ENCODE results near the gene ABHD6. TPM values are rescaled to one million over a fixed set of nuclear protein-coding genes. Genes with fewer than 3 reads are reported as not detected.
A peak's percentile ranks its signal among the peaks of the same experiment; 100 is the strongest.

ABHD6 gene
- total and polyA plus RNA-seq, 9 of the 15 experiments (the other 6 are each of a cell fraction or from before 2014, with no cell fraction given) = 0.53 to 3.6 (median 2.5) TPM

DNA sequence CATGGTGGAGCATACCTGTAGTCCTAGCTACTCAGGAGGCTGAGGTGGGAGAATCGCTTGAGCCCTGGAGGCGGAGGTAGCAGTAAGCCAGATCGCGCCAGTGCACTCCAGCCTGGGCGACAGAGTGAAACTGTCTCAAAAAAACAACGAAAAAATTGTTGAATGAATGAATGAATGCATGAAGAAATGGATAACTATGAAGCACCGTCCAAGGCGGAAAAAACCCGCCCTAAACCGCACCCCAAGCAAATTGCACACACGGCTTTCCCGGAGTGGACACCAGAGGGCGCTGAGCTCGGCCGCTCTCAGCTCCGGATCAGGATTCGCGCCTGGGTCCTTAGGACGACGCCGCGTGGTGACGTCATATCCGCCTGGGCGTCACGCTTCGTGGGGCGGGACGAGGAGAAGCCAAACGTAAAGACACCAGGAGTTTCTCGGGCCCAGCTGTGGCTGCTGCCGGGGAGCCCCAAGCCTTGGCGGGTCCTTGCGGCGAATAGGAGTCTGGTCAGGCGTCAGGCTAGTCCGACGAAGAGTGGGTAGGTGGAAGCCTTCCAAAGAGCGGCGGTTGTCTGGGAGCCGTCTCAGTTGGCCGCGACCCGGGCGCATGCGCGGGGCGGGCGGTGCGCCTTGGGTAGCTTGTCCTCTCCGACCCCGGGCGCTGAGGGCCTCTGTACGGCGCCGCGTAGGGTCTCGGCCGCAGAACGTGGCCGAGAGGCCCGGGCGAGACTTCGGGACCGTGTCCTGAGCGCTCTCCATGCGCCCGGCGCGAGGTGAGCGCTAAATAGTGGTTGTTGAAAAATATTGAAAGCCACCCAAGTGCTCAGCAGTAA is 68.5 kb downstream of the ABHD6 start, which contains the start of the genes HTD2 and RPP14 (continued):
- TF ChIP-seq, protein P1, sequence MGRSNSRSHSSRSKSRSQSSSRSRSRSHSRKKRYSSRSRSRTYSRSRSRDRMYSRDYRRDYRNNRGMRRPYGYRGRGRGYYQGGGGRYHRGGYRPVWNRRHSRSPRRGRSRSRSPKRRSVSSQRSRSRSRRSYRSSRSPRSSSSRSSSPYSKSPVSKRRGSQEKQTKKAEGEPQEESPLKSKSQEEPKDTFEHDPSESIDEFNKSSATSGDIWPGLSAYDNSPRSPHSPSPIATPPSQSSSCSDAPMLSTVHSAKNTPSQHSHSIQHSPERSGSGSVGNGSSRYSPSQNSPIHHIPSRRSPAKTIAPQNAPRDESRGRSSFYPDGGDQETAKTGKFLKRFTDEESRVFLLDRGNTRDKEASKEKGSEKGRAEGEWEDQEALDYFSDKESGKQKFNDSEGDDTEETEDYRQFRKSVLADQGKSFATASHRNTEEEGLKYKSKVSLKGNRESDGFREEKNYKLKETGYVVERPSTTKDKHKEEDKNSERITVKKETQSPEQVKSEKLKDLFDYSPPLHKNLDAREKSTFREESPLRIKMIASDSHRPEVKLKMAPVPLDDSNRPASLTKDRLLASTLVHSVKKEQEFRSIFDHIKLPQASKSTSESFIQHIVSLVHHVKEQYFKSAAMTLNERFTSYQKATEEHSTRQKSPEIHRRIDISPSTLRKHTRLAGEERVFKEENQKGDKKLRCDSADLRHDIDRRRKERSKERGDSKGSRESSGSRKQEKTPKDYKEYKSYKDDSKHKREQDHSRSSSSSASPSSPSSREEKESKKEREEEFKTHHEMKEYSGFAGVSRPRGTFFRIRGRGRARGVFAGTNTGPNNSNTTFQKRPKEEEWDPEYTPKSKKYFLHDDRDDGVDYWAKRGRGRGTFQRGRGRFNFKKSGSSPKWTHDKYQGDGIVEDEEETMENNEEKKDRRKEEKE (IDR thresholded peaks at IDR 0.05; ENCODE audit: borderline replicate concordance in 1 of 2, control insufficient read depth in 1 of 2, low read depth in 2 of 2, low read length in 1 of 2) = no peak
- TF ChIP-seq ELF2 (CRISPR knock-in tag; IDR thresholded peaks at IDR 0.05) (no peak), DMBX1 (CRISPR knock-in tag; IDR thresholded peaks at IDR 0.05; ENCODE audit: borderline replicate concordance) (no peak), BDP1 (IDR thresholded peaks at IDR 0.05; ENCODE audit: insufficient read depth, insufficient read length) (no peak), JUND (IDR thresholded peaks at IDR 0.05; ENCODE audit: borderline replicate concordance, low read depth, low read length) (peak; percentile 97), JUND (tag; IDR thresholded peaks at IDR 0.05; ENCODE audit: borderline replicate concordance, low read depth, low read length) (peak; percentile 90; the same call in 2 of the 3 replicates), TEAD4 (IDR thresholded peaks at IDR 0.05; ENCODE audit: low read length) (peak; percentile 10; the same call in 1 of the 2 replicates), TEAD4 (CRISPR knock-in tag; IDR thresholded peaks at IDR 0.05; ENCODE audit: borderline replicate concordance) (no peak), BRD9 (IDR thresholded peaks at IDR 0.05; ENCODE audit: low read depth, partially characterized antibody) (no peak), ZFPM2 (CRISPR knock-in tag; IDR thresholded peaks at IDR 0.05) (no peak), SMARCA5 (IDR thresholded peaks at IDR 0.05) (no peak), RBM25 (IDR thresholded peaks at IDR 0.05; ENCODE audit: low read depth, low read length, severe bottlenecking) (no peak), PTRF (tag; IDR thresholded peaks at IDR 0.05) (no peak), ARHGAP35 (IDR thresholded peaks at IDR 0.05; ENCODE audit: partially characterized antibody) (no peak), MCM5 (IDR thresholded peaks at IDR 0.05; ENCODE audit: low read depth) (no peak), RBM15 (IDR thresholded peaks at IDR 0.05; ENCODE audit: insufficient read depth, low read length) (no peak), RFX5 (IDR thresholded peaks at IDR 0.05; ENCODE audit: low read depth, low read length) (no peak), MTA3 (IDR thresholded peaks at IDR 0.05; ENCODE audit: borderline replicate concordance) (peak; percentile 69; the same call in 1 of the 2 replicates), NFXL1 (CRISPR knock-in tag; IDR thresholded peaks at IDR 0.05) (no peak), HMG20A (CRISPR knock-in tag; conservative IDR thresholded peaks at IDR 0.05) (no peak)
- TF ChIP-seq, protein P2, sequence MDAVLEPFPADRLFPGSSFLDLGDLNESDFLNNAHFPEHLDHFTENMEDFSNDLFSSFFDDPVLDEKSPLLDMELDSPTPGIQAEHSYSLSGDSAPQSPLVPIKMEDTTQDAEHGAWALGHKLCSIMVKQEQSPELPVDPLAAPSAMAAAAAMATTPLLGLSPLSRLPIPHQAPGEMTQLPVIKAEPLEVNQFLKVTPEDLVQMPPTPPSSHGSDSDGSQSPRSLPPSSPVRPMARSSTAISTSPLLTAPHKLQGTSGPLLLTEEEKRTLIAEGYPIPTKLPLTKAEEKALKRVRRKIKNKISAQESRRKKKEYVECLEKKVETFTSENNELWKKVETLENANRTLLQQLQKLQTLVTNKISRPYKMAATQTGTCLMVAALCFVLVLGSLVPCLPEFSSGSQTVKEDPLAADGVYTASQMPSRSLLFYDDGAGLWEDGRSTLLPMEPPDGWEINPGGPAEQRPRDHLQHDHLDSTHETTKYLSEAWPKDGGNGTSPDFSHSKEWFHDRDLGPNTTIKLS (IDR thresholded peaks at IDR 0.05; ENCODE audit: borderline replicate concordance, low read depth) = peak; percentile 51; the same call in 1 of the 2 replicates
- TF ChIP-seq, protein P3, sequence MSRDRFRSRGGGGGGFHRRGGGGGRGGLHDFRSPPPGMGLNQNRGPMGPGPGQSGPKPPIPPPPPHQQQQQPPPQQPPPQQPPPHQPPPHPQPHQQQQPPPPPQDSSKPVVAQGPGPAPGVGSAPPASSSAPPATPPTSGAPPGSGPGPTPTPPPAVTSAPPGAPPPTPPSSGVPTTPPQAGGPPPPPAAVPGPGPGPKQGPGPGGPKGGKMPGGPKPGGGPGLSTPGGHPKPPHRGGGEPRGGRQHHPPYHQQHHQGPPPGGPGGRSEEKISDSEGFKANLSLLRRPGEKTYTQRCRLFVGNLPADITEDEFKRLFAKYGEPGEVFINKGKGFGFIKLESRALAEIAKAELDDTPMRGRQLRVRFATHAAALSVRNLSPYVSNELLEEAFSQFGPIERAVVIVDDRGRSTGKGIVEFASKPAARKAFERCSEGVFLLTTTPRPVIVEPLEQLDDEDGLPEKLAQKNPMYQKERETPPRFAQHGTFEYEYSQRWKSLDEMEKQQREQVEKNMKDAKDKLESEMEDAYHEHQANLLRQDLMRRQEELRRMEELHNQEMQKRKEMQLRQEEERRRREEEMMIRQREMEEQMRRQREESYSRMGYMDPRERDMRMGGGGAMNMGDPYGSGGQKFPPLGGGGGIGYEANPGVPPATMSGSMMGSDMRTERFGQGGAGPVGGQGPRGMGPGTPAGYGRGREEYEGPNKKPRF (IDR thresholded peaks at IDR 0.05; ENCODE audit: low read depth, low read length) = no peak

Data from K562 (cell line).